ENCODE measurements around the gene USF2.

Gene USF2

DNA sequence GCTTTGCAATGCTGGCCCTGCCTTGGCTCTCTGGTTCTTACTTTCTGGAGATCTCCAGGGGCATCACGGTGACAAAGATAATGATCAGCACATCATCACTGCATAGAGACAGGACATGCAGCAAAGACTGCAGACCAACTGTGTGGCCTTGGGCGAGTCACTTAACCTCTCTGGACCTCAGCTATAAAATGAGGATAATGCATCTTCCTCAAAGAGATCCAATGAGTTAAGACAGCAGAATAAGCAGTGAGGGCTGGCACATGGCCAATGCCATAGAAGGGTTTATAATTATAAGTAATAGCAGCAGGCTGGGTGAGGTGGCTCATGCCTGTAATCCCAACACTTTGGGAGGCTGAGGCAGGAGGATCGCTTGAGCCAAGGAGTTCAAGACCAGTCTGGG, 25.6 kb downstream of the USF2 start:
- H3K27ac ChIP-seq: no peak overlapping the region
- no peaks in the 10 kb centered on the region for H3K9me3 ChIP-seq (ENCODE audit: severe bottlenecking)
- DNase-seq: no peak
- no peaks in the 10 kb centered on the region for H3K27me3 ChIP-seq (ENCODE audit: insufficient read depth, low read depth, severe bottlenecking)
- no peak for TF ChIP-seq CTCF (IDR thresholded peaks at IDR 0.05; ENCODE audit: low read depth, low read length)
- no peak overlapping the region for H3K4me3 ChIP-seq (ENCODE audit: low read depth, low read length)
- H3K36me3 ChIP-seq: no peaks in the 10 kb centered on the region

DNA sequence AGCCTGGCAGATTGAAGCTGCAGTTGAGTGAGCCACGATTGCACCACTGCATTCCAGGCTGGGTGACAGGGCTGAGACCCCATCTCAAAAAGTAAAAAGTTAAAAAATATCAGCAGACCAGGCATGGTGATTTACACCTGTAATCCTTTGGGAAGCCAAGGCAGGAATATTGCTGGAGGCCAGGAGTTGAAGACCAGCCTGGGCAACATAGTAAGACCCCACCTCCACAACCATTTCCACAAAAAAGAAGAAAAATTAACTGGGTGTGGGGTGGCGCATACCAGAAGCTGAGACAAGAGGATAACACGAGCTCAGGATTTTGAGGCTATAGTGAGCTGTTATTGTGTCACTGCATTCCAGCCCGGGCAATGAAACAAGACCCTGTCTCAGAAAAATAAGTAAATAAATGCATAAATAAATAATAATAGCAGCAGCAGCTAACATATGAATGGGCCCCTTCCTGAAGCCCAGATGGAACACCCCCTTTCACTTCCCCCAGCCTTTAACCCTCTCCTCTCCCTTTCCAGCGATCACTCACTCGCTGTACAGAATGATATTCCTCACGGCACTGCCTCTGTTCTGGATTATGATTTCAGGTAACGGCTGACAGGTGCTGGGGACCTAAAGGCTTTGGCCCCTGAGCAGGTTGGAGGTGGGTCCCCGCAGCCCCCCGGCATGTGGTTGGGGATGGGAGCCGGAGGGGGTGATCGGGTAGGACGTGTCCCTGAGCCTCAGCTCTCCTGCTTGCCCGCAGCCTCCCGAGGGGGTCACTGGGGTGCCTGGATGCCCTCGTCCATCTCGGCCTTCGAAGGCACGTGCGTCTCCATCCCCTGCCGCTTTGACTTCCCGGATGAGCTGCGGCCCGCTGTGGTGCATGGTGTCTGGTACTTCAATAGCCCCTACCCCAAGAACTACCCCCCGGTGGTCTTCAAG, 26.4 kb downstream of the USF2 start:
- H3K27ac ChIP-seq: no peak overlapping the region

GRCh38 chr19:35295792-35296462, 27.2 kb downstream of the USF2 start:
- Histone ChIP-seq H3K36me3 (no peaks in the 10 kb centered on the region), H3K4me3 (ENCODE audit: low read depth, low read length) (no peak overlapping the region), H3K27ac (no peak overlapping the region), H3K9me3 (ENCODE audit: severe bottlenecking) (no peaks in the 10 kb centered on the region), H3K27me3 (ENCODE audit: insufficient read depth, low read depth, severe bottlenecking) (no peaks in the 10 kb centered on the region)
- DNase-seq: no peak
- no peak for TF ChIP-seq CTCF (IDR thresholded peaks at IDR 0.05; ENCODE audit: low read depth, low read length)

More for the DNA sequence above, 26.4 kb downstream of the USF2 start:
- Histone ChIP-seq H3K4me3 (ENCODE audit: low read depth, low read length) (no peak overlapping the region), H3K27me3 (ENCODE audit: insufficient read depth, low read depth, severe bottlenecking) (no peaks in the 10 kb centered on the region), H3K36me3 (no peaks in the 10 kb centered on the region), H3K9me3 (ENCODE audit: severe bottlenecking) (no peaks in the 10 kb centered on the region)
- no peak for TF ChIP-seq CTCF (IDR thresholded peaks at IDR 0.05; ENCODE audit: low read depth, low read length)
- no peak for DNase-seq

DNA sequence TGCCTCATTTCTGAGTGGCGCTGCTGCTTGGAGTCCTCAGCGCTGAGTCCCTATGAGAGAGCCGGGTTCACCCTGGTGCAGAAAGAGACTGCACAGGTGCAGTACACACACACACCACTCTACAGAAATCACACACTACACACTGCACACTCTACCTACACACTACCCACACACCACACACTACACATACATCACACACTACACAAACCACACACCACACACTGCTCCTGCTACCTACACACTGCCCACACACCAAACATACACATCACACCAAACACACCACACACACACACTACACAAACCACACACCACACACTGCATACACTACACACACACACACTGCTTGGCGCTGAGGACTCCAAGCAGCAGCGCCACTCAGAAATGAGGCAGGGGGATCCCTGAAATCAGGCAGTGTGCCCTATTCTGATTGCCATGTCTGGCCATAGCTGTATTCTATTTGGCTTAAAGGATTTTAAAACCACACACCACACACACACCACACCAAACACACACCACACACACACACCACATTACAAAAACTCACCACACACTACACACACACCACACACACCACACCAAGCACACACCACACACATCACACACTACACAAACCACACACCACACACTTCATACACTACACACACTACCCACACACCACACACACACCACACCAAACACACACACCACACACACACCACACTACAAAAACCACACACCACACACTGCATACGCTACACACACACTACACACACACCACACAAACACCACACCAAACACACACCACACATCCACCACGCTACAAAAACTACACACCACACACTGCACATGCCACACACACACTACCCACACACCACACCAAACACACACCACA, 28.1 kb downstream of the USF2 start:
- no peaks in the 10 kb centered on the region for H3K9me3 ChIP-seq (ENCODE audit: severe bottlenecking)
- TF ChIP-seq CTCF (IDR thresholded peaks at IDR 0.05; ENCODE audit: low read depth, low read length): no peak
- H3K4me3 ChIP-seq (ENCODE audit: low read depth, low read length): no peak overlapping the region
- H3K36me3 ChIP-seq: no peaks in the 10 kb centered on the region
- DNase-seq: no peak
- no peak overlapping the region for H3K27ac ChIP-seq
- H3K27me3 ChIP-seq (ENCODE audit: insufficient read depth, low read depth, severe bottlenecking): no peaks in the 10 kb centered on the region

- no peaks in the 10 kb centered on the region for H3K9me3 ChIP-seq (ENCODE audit: severe bottlenecking)
- H3K36me3 ChIP-seq: no peaks in the 10 kb centered on the region
- H3K27ac ChIP-seq: no peak overlapping the region
- H3K27me3 ChIP-seq (ENCODE audit: insufficient read depth, low read depth, severe bottlenecking): no peaks in the 10 kb centered on the region
- no peak for DNase-seq
- H3K4me3 ChIP-seq (ENCODE audit: low read depth, low read length): no peak overlapping the region
- no peak for TF ChIP-seq CTCF (IDR thresholded peaks at IDR 0.05; ENCODE audit: low read depth, low read length)
Observed at GRCh38 chr19:35297515-35297848, 28.7 kb downstream of the USF2 start.
